HPDE6-E6E7 (cell line): Measurements from ENCODE around the gene KRT79.

Experiments
- DNase-seq: peaks from one replicate; pipeline ENCODE4 v3.0.0; 2011; ENCODE audit warnings: missing footprints; ENCODE audit errors: extremely low spot score

KRT79 gene

DNA sequence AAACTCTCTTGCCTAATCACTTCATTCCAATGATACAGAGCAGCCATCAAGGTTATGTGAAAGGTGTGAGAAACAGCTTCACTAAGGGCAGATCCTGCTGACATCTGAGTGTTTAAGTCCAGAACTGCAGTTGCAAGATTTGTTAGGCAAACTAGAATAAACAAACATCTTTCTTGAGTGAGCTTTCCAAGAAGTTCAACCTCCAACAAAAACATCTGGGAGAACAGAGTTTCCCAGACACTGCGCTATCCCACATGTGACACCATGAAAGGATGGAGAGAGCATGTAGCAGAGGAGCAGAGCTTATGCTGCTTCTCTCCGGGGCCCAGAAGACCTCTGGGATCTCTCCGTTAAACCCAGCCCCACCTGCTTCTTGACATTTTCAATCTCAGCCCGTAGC lies 62.6 kb downstream of the KRT79 start:
- DNase-seq = no peak
